ENCODE measurements around the gene TMEM131. TPM values are rescaled to one million over a fixed set of nuclear protein-coding genes. Genes with fewer than 3 reads are reported as not detected.

The TMEM131 gene
- total RNA-seq, 1 donor from 2014 or later: 36.4 TPM

DNA sequence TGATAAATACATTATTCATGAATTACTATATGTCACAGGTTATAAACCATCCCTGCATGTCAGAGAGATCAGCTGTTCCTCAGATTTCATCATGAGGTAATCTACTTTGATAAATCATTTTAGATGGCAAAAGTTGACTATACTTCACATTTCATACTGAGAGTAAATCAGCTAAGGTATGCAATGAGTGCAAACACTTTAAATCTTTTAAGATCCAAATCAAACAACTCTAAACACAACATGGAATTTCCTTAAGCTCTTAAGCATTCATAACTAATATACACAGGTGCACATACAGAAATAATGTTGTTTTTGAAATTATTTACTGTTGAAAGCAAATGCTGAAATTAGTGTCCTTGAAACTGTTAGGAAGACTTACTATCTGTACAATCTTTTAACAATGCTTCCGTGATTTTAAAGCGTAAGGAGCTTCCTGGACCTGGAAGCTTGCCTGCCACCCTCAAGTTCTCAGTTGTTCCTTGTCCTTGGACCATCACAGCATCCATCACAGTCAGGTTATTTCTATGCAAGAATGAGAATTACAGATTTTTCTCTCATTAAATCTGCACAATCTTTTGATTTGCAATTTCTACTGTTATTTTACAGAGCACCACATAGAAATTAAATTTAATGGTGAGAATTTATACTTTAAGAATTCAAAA lies 199.2 kb downstream of the TMEM131 start:
- DNase-seq (ENCODE audit: extremely low spot score, unreplicated experiment): no peak
- H3K9me3 Mint-ChIP-seq (ENCODE audit: unreplicated experiment): no peaks in the 10 kb centered on the region
- H3K36me3 Mint-ChIP-seq (ENCODE audit: unreplicated experiment): peaks cover 38% of the 10 kb centered on the region
- TF ChIP-seq, protein P1, sequence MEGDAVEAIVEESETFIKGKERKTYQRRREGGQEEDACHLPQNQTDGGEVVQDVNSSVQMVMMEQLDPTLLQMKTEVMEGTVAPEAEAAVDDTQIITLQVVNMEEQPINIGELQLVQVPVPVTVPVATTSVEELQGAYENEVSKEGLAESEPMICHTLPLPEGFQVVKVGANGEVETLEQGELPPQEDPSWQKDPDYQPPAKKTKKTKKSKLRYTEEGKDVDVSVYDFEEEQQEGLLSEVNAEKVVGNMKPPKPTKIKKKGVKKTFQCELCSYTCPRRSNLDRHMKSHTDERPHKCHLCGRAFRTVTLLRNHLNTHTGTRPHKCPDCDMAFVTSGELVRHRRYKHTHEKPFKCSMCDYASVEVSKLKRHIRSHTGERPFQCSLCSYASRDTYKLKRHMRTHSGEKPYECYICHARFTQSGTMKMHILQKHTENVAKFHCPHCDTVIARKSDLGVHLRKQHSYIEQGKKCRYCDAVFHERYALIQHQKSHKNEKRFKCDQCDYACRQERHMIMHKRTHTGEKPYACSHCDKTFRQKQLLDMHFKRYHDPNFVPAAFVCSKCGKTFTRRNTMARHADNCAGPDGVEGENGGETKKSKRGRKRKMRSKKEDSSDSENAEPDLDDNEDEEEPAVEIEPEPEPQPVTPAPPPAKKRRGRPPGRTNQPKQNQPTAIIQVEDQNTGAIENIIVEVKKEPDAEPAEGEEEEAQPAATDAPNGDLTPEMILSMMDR (IDR thresholded peaks at IDR 0.05): no peak
- no peaks in the 10 kb centered on the region for H3K4me1 Mint-ChIP-seq (ENCODE audit: unreplicated experiment)
- H3K4me3 Mint-ChIP-seq (ENCODE audit: unreplicated experiment): no peak overlapping the region
- no peak overlapping the region for H3K27ac Mint-ChIP-seq (ENCODE audit: unreplicated experiment)
- H3K27me3 Mint-ChIP-seq (ENCODE audit: unreplicated experiment): no peaks in the 10 kb centered on the region

DNA sequence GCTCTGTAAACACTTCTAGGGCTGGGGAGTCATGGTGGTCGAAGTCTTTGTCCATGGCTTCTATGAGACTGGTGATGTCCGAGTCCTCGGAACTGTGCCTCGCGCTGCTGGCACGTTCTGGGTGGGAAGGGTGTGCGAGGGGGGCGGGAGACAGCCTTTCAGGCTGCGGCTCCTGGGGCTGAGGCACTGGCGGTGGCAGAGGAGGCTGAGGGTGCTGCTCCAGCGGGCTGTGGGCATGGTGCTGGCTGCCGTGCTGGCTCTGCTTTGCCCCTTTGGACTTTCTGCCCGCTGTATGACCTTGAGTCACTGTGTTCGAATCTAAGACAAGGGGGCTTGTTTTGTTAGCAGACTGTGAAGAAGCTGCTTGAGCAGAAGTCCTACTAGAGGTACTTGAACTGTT lies 203.3 kb downstream of the TMEM131 start:
- no peak for DNase-seq (ENCODE audit: extremely low spot score, unreplicated experiment)
- Mint-ChIP-seq H3K4me1 (ENCODE audit: unreplicated experiment) (no peaks in the 10 kb centered on the region), H3K27ac (ENCODE audit: unreplicated experiment) (no peak overlapping the region), H3K27me3 (ENCODE audit: unreplicated experiment) (no peaks in the 10 kb centered on the region), H3K4me3 (ENCODE audit: unreplicated experiment) (no peak overlapping the region), H3K36me3 (ENCODE audit: unreplicated experiment) (peaks cover 44% of the 10 kb centered on the region), H3K9me3 (ENCODE audit: unreplicated experiment) (no peaks in the 10 kb centered on the region)
- TF ChIP-seq, protein P1 (IDR thresholded peaks at IDR 0.05): no peak

DNA sequence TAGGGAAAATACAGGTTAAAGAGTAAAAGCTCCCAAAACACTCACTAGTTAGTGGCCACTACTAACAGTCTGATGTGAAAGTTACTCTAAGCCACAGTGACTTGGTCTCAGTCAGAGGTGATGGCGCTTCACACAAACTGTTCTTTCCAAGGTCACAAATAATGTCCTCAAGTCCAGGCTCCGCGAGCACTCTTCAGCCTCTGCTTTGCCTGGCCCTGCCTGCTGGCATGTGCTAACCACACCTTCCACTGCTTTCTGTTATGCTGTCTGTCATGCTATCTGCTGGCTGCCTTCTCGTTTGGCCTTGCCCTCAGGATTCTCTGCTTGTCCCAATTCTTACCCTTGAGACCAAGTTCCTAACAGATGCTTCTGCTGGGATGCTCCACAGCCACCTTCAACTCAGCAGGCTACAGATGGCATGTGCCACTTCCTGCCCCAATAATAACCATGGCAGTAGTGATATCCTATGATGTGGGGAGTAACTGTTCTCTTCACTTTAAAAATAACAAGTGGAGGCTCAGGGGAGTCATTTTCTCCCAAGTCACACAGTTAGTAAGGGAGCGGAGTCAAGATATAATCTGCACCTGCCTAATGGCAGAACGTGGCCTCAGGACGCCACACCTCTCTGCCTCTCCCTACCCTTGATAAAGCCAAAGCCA lies 206.6 kb downstream of the TMEM131 start:
- DNase-seq (ENCODE audit: extremely low spot score, unreplicated experiment): no peak
- Mint-ChIP-seq H3K27ac (ENCODE audit: unreplicated experiment) (no peak overlapping the region), H3K4me1 (ENCODE audit: unreplicated experiment) (no peaks in the 10 kb centered on the region), H3K9me3 (ENCODE audit: unreplicated experiment) (no peaks in the 10 kb centered on the region), H3K4me3 (ENCODE audit: unreplicated experiment) (no peak overlapping the region), H3K36me3 (ENCODE audit: unreplicated experiment) (peaks cover 35% of the 10 kb centered on the region), H3K27me3 (ENCODE audit: unreplicated experiment) (no peaks in the 10 kb centered on the region)
- TF ChIP-seq, protein P1 (IDR thresholded peaks at IDR 0.05): no peak

DNA sequence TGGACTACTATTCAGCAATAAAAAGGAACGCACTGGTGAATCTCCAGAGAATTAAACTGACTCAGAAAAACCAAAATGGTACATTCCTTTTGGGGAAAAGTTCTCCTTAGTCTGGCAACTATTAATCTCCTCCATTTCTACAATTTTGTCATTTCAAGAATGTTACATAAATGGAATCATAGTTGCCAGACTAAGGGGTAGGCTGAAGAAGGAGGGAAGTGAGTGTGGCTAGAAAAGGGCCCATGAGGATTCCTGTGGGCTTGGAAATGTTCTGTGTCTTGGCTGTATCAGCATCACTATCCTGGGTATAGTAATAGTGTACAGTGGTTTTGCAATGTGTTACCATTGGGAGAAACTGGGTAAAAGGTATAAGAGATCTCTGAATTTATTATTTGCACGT lies 209.9 kb downstream of the TMEM131 start:
- H3K9me3 Mint-ChIP-seq (ENCODE audit: unreplicated experiment): no peaks in the 10 kb centered on the region
- no peaks in the 10 kb centered on the region for H3K4me1 Mint-ChIP-seq (ENCODE audit: unreplicated experiment)
- no peak for DNase-seq (ENCODE audit: extremely low spot score, unreplicated experiment)

DNA sequence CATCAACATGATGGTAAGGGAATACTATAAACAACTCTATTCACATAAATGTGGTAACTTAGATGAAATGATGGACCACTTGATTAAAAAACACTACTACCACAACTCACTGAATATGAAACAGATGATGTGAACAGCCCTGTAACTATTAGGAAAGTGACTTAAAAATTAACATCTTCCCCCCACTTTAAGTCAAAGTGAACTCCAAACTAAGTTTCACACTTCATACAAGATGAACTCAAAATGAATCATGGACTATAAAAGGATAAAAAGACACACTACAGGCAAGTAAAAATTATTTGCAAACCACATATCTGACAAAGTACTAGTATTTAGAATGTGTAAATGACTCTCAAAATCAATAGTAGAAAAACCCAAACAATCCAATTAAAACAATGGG lies 210.8 kb downstream of the TMEM131 start:
- no peaks in the 10 kb centered on the region for H3K27me3 Mint-ChIP-seq (ENCODE audit: unreplicated experiment)
- no peak overlapping the region for H3K4me3 Mint-ChIP-seq (ENCODE audit: unreplicated experiment)
- DNase-seq (ENCODE audit: extremely low spot score, unreplicated experiment): no peak
- TF ChIP-seq, protein P1 (IDR thresholded peaks at IDR 0.05): no peak
- no peaks in the 10 kb centered on the region for H3K4me1 Mint-ChIP-seq (ENCODE audit: unreplicated experiment)
- peaks cover 10% of the 10 kb centered on the region for H3K36me3 Mint-ChIP-seq (ENCODE audit: unreplicated experiment)
- no peaks in the 10 kb centered on the region for H3K9me3 Mint-ChIP-seq (ENCODE audit: unreplicated experiment)
- no peak overlapping the region for H3K27ac Mint-ChIP-seq (ENCODE audit: unreplicated experiment)

More for the DNA sequence above, 209.9 kb downstream of the TMEM131 start:
- TF ChIP-seq, protein P1 (IDR thresholded peaks at IDR 0.05): no peak
- Mint-ChIP-seq H3K36me3 (ENCODE audit: unreplicated experiment) (peaks cover 16% of the 10 kb centered on the region), H3K27ac (ENCODE audit: unreplicated experiment) (no peak overlapping the region), H3K4me3 (ENCODE audit: unreplicated experiment) (no peak overlapping the region), H3K27me3 (ENCODE audit: unreplicated experiment) (no peaks in the 10 kb centered on the region)

Measured in osteocyte (in vitro differentiated cells).